Chondrocyte (in vitro differentiated cells): ENCODE results near the gene CREBRF. TPM values are rescaled to one million over a fixed set of nuclear protein-coding genes. Genes with fewer than 3 reads are reported as not detected.

Source experiments
- DNase-seq: peaks from one replicate; pipeline ENCODE4 v3.0.0; 2021; ENCODE audit warnings: mixed read lengths, low spot score
- H3K27ac Mint-ChIP-seq: one replicate; pipeline ENCODE4 v1.8.0; 2021; ENCODE audit warnings: mild to moderate bottlenecking, moderate library complexity, mixed read lengths; ENCODE audit not compliant: unreplicated experiment
- H3K27me3 Mint-ChIP-seq: 2 replicates; pipeline ENCODE4 v1.8.0; 2021; ENCODE audit warnings: low read depth, mixed read lengths
- H3K36me3 Mint-ChIP-seq: 2 replicates; pipeline ENCODE4 v1.8.0; 2021; ENCODE audit warnings: low read depth, mixed read lengths
- H3K4me1 Mint-ChIP-seq: 2 replicates; pipeline ENCODE4 v1.8.0; 2021; ENCODE audit warnings: low read depth, mild to moderate bottlenecking, mixed read lengths
- H3K4me3 Mint-ChIP-seq: one replicate; pipeline ENCODE4 v1.8.0; 2021; ENCODE audit warnings: mild to moderate bottlenecking, moderate library complexity, mixed read lengths; ENCODE audit not compliant: unreplicated experiment
- H3K9me3 Mint-ChIP-seq: 2 replicates; pipeline ENCODE4 v1.8.0; 2021; ENCODE audit warnings: low read depth, mixed read lengths
- total RNA-seq: library from RNA; stranded (reverse); gene quantifications from 3 replicates; pipeline ENCODE4 v1.2.1, GENCODE V29; 2021
- TF ChIP-seq, protein P1 (sequence below): fragments of 200-600 bp; sonication (generic); IDR thresholded peaks from 2 replicates; pipeline ENCODE4 v1.5.0; 2021; ENCODE audit warnings: antibody characterized with exemption, mild to moderate bottlenecking, moderate library complexity

CREBRF gene
- total RNA-seq, 1 donor from 2014 or later = 14.7 TPM

DNA sequence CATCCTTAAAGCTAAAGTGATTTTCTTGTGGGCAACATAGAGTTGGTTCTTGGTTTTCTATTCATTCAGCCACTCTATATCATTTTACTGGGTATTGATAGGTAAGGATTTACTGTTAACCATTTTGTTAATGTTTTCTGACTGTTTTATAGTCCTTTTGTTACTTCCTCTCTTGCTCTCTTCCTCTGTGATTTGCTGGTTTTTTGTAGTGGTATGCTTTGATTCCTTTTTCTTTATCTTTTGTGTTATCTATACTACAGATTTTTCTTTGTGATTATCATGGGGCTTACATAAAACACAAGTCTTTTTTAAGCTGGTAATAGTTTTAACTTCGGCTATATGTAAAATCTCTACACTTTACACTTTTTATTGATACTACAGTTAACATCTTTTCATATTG is 43.3 kb downstream of the CREBRF start:
- peaks cover 4% of the 10 kb centered on the region for H3K4me1 Mint-ChIP-seq
- H3K36me3 Mint-ChIP-seq = peaks cover 12% of the 10 kb centered on the region
- H3K4me3 Mint-ChIP-seq = no peak overlapping the region
- peaks cover 4% of the 10 kb centered on the region for H3K9me3 Mint-ChIP-seq
- DNase-seq = no peak
- H3K27me3 Mint-ChIP-seq = no peaks in the 10 kb centered on the region
- H3K27ac Mint-ChIP-seq = no peak overlapping the region
- TF ChIP-seq, protein P1, sequence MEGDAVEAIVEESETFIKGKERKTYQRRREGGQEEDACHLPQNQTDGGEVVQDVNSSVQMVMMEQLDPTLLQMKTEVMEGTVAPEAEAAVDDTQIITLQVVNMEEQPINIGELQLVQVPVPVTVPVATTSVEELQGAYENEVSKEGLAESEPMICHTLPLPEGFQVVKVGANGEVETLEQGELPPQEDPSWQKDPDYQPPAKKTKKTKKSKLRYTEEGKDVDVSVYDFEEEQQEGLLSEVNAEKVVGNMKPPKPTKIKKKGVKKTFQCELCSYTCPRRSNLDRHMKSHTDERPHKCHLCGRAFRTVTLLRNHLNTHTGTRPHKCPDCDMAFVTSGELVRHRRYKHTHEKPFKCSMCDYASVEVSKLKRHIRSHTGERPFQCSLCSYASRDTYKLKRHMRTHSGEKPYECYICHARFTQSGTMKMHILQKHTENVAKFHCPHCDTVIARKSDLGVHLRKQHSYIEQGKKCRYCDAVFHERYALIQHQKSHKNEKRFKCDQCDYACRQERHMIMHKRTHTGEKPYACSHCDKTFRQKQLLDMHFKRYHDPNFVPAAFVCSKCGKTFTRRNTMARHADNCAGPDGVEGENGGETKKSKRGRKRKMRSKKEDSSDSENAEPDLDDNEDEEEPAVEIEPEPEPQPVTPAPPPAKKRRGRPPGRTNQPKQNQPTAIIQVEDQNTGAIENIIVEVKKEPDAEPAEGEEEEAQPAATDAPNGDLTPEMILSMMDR = no peak

DNA sequence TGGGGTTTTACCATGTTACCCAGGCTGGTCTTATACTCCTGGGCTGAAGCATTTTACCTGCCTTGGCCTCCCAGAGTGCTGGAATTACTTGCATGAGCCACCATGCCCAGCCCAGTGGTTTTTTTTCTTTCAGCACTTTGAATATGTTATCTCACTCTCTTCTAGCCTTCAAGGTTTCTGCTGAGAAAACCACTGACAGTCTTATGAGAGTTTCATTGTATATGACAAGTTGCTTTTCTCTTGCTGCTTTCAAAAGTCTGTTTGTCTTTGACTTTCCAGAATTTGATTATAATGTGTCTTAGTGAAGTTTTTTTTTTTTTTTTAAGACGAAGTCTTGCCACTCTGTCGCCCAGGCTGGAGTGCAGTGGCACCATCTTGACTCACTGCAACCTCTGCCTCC is 45.1 kb downstream of the CREBRF start:
- H3K4me1 Mint-ChIP-seq = no peaks in the 10 kb centered on the region
- no peak overlapping the region for H3K4me3 Mint-ChIP-seq
- H3K27ac Mint-ChIP-seq = no peak overlapping the region
- TF ChIP-seq, protein P1 = no peak
- H3K36me3 Mint-ChIP-seq = peaks cover 12% of the 10 kb centered on the region
- peaks cover 4% of the 10 kb centered on the region for H3K9me3 Mint-ChIP-seq
- H3K27me3 Mint-ChIP-seq = no peaks in the 10 kb centered on the region
- no peak for DNase-seq

DNA sequence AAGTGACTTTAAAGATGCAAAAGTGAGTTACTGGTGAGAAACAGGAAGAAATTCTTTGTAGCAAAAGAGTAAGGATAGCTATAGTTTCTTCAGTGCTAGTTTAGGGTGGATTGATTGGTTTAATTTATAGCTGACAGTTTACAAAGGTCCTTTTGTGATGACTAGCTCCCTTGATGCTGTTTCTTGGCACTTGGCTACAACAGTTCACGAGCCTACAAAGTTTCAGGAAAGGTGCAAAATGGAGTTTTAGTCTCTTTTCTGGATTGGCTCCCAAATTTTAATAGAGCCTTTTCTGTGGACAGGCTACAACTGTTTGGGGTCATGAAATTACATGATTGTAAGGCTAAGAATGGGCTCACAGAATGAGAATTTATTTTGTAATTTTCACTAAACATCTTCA is 47.3 kb downstream of the CREBRF start:
- H3K27ac Mint-ChIP-seq = no peak overlapping the region
- DNase-seq = no peak
- no peaks in the 10 kb centered on the region for H3K27me3 Mint-ChIP-seq
- H3K36me3 Mint-ChIP-seq = peaks cover 12% of the 10 kb centered on the region
- H3K4me3 Mint-ChIP-seq = no peak overlapping the region
- H3K4me1 Mint-ChIP-seq = no peaks in the 10 kb centered on the region
- H3K9me3 Mint-ChIP-seq = peaks cover 4% of the 10 kb centered on the region
- TF ChIP-seq, protein P1 = no peak

DNA sequence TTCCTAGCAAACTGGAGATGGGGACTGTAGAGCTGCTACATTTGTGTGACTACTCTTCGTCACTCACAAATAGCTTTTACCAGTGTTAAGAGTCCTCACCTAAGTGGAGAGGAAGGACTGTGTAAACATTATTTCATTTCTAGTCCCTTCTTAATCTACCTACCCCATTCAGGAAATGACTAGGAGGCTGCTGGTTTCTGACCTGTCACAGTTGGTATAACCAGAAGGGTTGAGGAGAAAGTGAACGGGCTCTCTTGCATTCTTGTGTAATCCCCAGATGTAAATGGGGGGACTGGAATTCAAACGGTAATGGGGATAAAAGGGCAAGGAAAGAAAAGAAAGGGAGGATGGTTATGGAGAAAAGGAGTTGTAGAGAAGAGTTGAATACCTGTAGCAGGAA is 52.8 kb downstream of the CREBRF start:
- Mint-ChIP-seq H3K4me1 (no peaks in the 10 kb centered on the region), H3K4me3 (no peak overlapping the region), H3K36me3 (peaks cover 18% of the 10 kb centered on the region), H3K27ac (no peak overlapping the region), H3K27me3 (no peaks in the 10 kb centered on the region), H3K9me3 (no peaks in the 10 kb centered on the region)
- DNase-seq = no peak
- TF ChIP-seq, protein P1 = no peak

DNA sequence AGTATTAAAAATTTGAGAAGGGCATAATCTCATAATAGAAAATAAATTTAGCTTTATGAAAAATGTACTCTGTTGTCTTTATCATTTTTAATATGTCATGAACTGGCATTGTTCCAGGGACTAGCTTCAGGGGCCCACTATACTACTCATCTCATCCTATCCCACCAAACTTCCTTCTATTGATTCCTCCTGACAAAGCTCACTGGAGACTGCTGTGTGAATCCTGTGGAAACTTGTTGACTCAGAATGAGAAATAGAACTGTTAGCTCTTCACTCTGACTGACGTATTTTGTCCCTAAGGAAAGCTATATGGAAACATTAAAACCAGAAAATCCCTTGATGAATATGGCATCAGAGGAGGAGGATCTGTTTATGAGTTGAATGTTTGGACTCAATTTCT is 58.4 kb downstream of the CREBRF start:
- Mint-ChIP-seq H3K27ac (no peak overlapping the region), H3K36me3 (peaks cover 22% of the 10 kb centered on the region), H3K27me3 (no peaks in the 10 kb centered on the region), H3K4me1 (no peaks in the 10 kb centered on the region), H3K4me3 (no peak overlapping the region), H3K9me3 (peaks cover 2% of the 10 kb centered on the region)
- no peak for DNase-seq
- TF ChIP-seq, protein P1 = no peak
